Activated naive CD4-positive, alpha-beta T cell treated with anti-CD3 and anti-CD28 coated beads for 36 hours (primary cell): Measurements from ENCODE around the gene BLOC1S4. TPM values are rescaled to one million over a fixed set of nuclear protein-coding genes. Genes with fewer than 3 reads are reported as not detected.

ENCODE experiments used
- CTCF ChIA-PET: fragments of 350-600 bp; sonication (Branson Sonifier 250); formaldehyde crosslinking; loops from one replicate; lab custom pipeline; 2021; ENCODE audit warnings: antibody characterized with exemption; lab: Charles Lee
- DNase-seq: peaks from one replicate; pipeline ENCODE4 v3.0.0-alpha.2; 2020
- H3K27ac Mint-ChIP-seq: one replicate; pipeline ENCODE4 v1.8.0; 2021; ENCODE audit warnings: mild to moderate bottlenecking, mixed read lengths
- H3K27me3 Mint-ChIP-seq: one replicate; pipeline ENCODE4 v1.8.0; 2021; ENCODE audit warnings: low read depth, mixed read lengths
- H3K36me3 Mint-ChIP-seq: one replicate; pipeline ENCODE4 v1.8.0; 2021; ENCODE audit warnings: low read depth, mixed read lengths
- H3K4me1 Mint-ChIP-seq: one replicate; pipeline ENCODE4 v1.8.0; 2021; ENCODE audit warnings: low read depth, mixed read lengths
- H3K4me3 Mint-ChIP-seq: one replicate; pipeline ENCODE4 v1.8.0; 2021; ENCODE audit warnings: mild to moderate bottlenecking, moderate library complexity, mixed read lengths
- H3K9me3 Mint-ChIP-seq: one replicate; pipeline ENCODE4 v1.8.0; 2021; ENCODE audit warnings: mixed read lengths
- intact Hi-C: fragments of 100-400 bp; cut with micrococcal nuclease; formaldehyde crosslinking; loops from one replicate; pipeline ENCODE4 v1.15.1; 2023
- total RNA-seq, 2 experiments: library from RNA; stranded (reverse); gene quantifications; one replicate each; pipeline ENCODE4 v1.2.3, GENCODE V29; 2021

Gene BLOC1S4
- total RNA-seq, 2 experiments from 2014 or later = 11.0 to 11.8 TPM

- Mint-ChIP-seq H3K27me3 (no peaks in the 10 kb centered on the region), H3K4me3 (peak overlapping the region; percentile 48), H3K27ac (peak overlapping the region; percentile 94), H3K4me1 (peaks cover 60% of the 10 kb centered on the region), H3K9me3 (peaks cover 6% of the 10 kb centered on the region), H3K36me3 (peaks cover 45% of the 10 kb centered on the region)
- CTCF ChIA-PET = interaction anchor here (1.1 to 11.7 kb wide), 4 partner anchors 11 to 168 kb away, joined by 4 to 96 read pairs (median 14); partner anchors contain the start of gene S100P
- DNase-seq = peak; percentile 65
- intact Hi-C loops = loop anchor here (1.0 kb wide), 2 partner anchors 9 to 31 kb away; a partner anchor contains a TSS
Measured at GRCh38 chr4:6705646-6706045, 10.3 kb upstream of the BLOC1S4 start.

GRCh38 chr4:6706173-6706572 lies 9.8 kb upstream of the BLOC1S4 start:
- peaks cover 64% of the 10 kb centered on the region for H3K4me1 Mint-ChIP-seq
- no peak for DNase-seq
- H3K4me3 Mint-ChIP-seq = peak overlapping the region; percentile 57
- intact Hi-C loops = no loop called here
- H3K36me3 Mint-ChIP-seq = peaks cover 45% of the 10 kb centered on the region
- CTCF ChIA-PET = interaction anchor here (0.7 to 11.7 kb wide), 5 partner anchors 10 to 186 kb away, joined by 3 to 96 read pairs (median 9); a partner anchor contains a TSS
- H3K9me3 Mint-ChIP-seq = peaks cover 6% of the 10 kb centered on the region
- no peaks in the 10 kb centered on the region for H3K27me3 Mint-ChIP-seq
- H3K27ac Mint-ChIP-seq = peak overlapping the region; percentile 94

DNA sequence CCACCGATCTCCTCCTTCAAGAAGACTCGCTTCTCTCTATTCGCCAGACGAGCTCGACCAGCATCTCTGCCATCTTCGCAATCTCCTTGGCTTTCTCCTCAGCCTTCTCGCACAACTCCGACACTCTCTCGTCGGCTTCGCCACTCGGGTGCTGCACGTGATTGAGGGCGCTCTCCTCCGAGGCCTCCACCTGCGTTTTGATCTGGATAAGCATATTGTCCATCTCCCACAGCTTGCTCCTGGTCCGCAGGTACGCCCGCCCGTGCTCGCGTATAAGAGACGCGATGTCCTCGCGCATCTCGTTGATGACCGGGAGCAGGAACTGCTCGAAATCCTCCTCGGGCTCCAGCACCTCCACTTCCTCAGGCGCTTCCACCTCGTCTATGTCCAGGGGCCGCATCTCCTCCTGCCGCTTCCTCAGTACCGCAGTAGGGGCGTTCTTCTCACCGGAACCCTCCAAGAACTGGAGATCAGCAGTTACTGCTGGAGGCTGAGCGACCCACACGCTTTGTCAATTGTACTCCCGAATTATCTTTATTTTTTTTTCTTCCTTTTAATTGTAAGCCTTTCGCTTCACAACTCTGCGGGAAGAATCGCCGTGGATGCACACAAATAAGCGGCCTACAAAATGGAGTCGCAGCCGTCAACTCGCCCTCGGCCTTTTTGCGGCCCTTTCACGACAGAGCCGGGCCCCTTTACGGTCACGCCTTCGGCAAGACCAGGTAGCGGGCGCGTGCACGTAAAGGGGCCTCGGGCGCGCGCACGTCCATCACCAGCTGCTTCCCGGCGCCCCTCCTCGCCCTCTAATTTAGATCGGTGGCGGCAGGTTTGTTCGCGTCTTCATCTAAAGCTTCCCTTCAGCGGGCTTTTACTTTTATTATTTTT lies 6.5 kb upstream of the BLOC1S4 start, which contains the start of gene MRFAP1L1:
TSS of gene MRFAP1L1 (minus strand) at position 636 of the 885 bp plus-strand sequence. CDS start at position 400, 236 bp downstream.
- no peaks in the 10 kb centered on the region for H3K27me3 Mint-ChIP-seq
- H3K36me3 Mint-ChIP-seq = peaks cover 35% of the 10 kb centered on the region
- H3K9me3 Mint-ChIP-seq = peaks cover 4% of the 10 kb centered on the region
- CTCF ChIA-PET = interaction anchor here (0.7 to 11.7 kb wide), 4 partner anchors 14 to 163 kb away, joined by 3 to 96 read pairs (median 7); a partner anchor contains a TSS
- DNase-seq = peak; percentile 98
- H3K4me3 Mint-ChIP-seq = peak within 1 kb of the TSS; percentile 98
- intact Hi-C loops = loop anchor here (1.0 to 2.0 kb wide), 5 partner anchors 8 to 73 kb away; partner anchors contain the start of genes KIAA0232 and MRFAP1
- peak within 1 kb of the TSS; percentile 98 for H3K27ac Mint-ChIP-seq
- H3K4me1 Mint-ChIP-seq = peaks cover 49% of the 10 kb centered on the region

GRCh38 chr4:6710282-6710681 lies 5.7 kb upstream of the BLOC1S4 start:
- peak overlapping the region; percentile 98 for H3K27ac Mint-ChIP-seq
- CTCF ChIA-PET = interaction anchor here (0.7 to 11.7 kb wide), 3 partner anchors 19 to 163 kb away, joined by 3 to 96 read pairs (median 5); a partner anchor contains a TSS
- peak overlapping the region; percentile 98 for H3K4me3 Mint-ChIP-seq
- H3K27me3 Mint-ChIP-seq = no peaks in the 10 kb centered on the region
- H3K4me1 Mint-ChIP-seq = peaks cover 45% of the 10 kb centered on the region
- H3K36me3 Mint-ChIP-seq = peaks cover 28% of the 10 kb centered on the region
- peaks cover 3% of the 10 kb centered on the region for H3K9me3 Mint-ChIP-seq
- DNase-seq = no peak
- intact Hi-C loops = no loop called here

DNA sequence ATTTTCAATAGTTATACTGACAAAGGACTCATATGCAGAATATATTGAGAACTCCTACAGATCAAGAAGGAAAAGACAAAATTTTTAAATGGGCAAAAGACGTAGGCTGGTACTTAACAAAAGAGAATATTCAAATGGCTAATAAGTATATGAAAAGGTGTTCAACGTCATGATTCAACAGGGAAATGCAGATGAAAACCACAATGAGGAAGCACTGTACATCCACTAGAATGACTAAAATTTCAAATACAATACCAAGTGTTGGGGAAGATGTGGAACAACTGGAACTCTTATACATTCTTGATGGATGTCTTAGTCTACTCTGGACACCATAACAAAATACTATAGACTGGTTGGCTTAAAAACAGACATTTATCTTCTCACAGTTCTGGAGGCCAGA lies 5.0 kb upstream of the BLOC1S4 start:
- intact Hi-C loops = no loop called here
- DNase-seq = no peak
- H3K4me1 Mint-ChIP-seq = peaks cover 43% of the 10 kb centered on the region
- CTCF ChIA-PET = interaction anchor here (11.7 kb wide), 1 partner anchor 35 kb away, joined by 96 read pairs; a partner anchor contains a TSS
- H3K36me3 Mint-ChIP-seq = peaks cover 27% of the 10 kb centered on the region
- H3K27ac Mint-ChIP-seq = no peak overlapping the region
- H3K9me3 Mint-ChIP-seq = no peaks in the 10 kb centered on the region
- H3K4me3 Mint-ChIP-seq = no peak overlapping the region
- H3K27me3 Mint-ChIP-seq = no peaks in the 10 kb centered on the region

DNA sequence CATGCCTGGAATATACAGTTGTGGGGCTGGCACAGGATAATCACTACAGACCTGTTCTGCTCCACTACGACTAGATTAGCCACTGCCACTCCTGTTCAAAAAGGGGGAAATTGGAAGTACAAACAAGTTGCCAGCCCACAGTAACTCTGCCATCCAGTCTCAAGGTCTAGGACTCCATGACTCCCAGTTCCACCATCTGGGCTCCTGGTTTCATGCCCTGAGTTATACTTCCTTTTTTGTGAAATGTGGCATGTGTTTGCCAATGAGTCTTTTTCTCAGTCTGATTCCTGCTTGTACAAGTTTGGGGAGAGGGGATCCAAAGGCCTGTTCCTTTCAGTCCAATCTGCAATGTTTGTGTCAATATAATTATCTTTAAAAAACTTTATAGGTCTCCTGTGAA lies 1.0 kb upstream of the BLOC1S4 start:
- Mint-ChIP-seq H3K27me3 (no peaks in the 10 kb centered on the region), H3K4me1 (peaks cover 32% of the 10 kb centered on the region), H3K9me3 (no peaks in the 10 kb centered on the region), H3K4me3 (peak overlapping the region; percentile 25), H3K36me3 (peaks cover 2% of the 10 kb centered on the region), H3K27ac (no peak overlapping the region)
- DNase-seq = no peak
- intact Hi-C loops = loop anchor here (5.0 kb wide), 1 partner anchor 143 kb away; no protein-coding TSS in a partner anchor
- CTCF ChIA-PET = interaction anchor here (0.7 to 5.5 kb wide), 2 partner anchors 25 to 40 kb away, joined by 3 to 33 read pairs; no protein-coding TSS in a partner anchor

DNA sequence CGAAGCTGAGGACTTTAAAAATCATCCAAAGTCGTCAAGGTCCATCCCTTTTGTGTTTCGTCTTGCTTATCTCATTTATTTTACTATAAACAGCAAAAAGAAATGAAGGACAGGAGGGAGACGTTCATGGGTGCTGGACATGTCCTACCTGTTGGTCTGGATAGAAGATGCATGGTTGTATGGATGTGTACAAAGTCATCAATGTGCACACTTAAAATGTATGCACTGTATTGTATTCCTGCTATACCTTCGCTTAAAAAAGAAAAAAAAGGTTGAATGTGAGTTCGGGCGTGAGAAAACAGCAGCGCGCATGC lies 313 bp upstream of the BLOC1S4 start:
- H3K9me3 Mint-ChIP-seq = no peaks in the 10 kb centered on the region
- peaks cover 32% of the 10 kb centered on the region for H3K4me1 Mint-ChIP-seq
- no peaks in the 10 kb centered on the region for H3K27me3 Mint-ChIP-seq
- H3K4me3 Mint-ChIP-seq = peak overlapping the region; percentile 96
- CTCF ChIA-PET = interaction anchor here (0.5 to 7.0 kb wide), 3 partner anchors 24 to 158 kb away, joined by 3 to 179 read pairs (median 33); no protein-coding TSS in a partner anchor
- DNase-seq = no peak
- peaks cover 2% of the 10 kb centered on the region for H3K36me3 Mint-ChIP-seq
- peak overlapping the region; percentile 95 for H3K27ac Mint-ChIP-seq
- intact Hi-C loops = loop anchor here (1.0 to 5.0 kb wide), 7 partner anchors 41 to 353 kb away; partner anchors contain the start of genes GRPEL1, MRFAP1 and TADA2B

DNA sequence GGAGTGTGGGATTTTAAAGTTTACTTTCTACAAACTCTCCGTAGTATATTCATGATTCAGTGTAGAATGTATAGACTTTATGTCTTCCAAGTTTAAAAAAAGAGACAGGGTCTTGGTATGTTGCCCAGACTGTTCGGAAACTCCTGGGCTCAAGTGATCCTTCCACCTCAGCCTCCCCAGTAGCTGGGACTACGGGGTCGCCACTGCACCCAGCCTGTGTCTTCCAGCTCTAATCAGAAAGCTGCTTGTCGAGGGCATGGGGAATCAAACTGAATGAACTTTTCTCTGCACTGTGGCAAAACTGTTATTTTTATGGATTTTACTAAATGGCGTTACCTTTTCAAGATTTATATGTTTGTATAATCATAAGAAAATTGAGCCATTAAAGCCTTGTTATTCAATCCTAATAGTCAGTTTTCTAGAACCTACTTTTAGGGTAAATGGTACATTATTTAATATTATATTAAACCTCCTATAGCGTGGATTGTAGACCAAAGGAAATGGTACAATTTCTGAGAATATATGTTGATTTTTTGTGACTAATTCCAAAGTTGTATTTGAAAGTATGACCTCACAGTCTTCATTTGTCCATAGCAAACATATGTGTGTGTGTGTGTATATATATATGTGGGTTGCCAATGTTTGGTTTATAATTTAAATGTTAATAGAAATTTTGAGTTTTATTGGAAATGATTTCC lies 1.1 kb downstream of the BLOC1S4 start:
- Mint-ChIP-seq H3K4me3 (peak overlapping the region; percentile 96), H3K27ac (peak overlapping the region; percentile 81), H3K9me3 (no peaks in the 10 kb centered on the region), H3K36me3 (peaks cover 2% of the 10 kb centered on the region), H3K27me3 (no peaks in the 10 kb centered on the region), H3K4me1 (peaks cover 24% of the 10 kb centered on the region)
- intact Hi-C loops = loop anchor here (1.0 to 5.0 kb wide), 8 partner anchors 8 to 351 kb away; partner anchors contain the start of genes GRPEL1, MRFAP1, MRFAP1L1 and TADA2B
- CTCF ChIA-PET = interaction anchor here (0.7 to 7.0 kb wide), 15 partner anchors 9 to 356 kb away, joined by 3 to 179 read pairs (median 4); partner anchors contain the start of gene TADA2B
- DNase-seq = no peak

GRCh38 chr4:6718932-6719610 lies 3.1 kb downstream of the BLOC1S4 start:
- H3K4me3 Mint-ChIP-seq = peak overlapping the region; percentile 26
- intact Hi-C loops = loop anchor here (5.0 kb wide), 1 partner anchor 147 kb away; no protein-coding TSS in a partner anchor
- CTCF ChIA-PET = interaction anchor here (0.7 to 7.0 kb wide), 17 partner anchors 12 to 351 kb away, joined by 3 to 179 read pairs (median 4); no protein-coding TSS in a partner anchor
- DNase-seq = no peak
- no peak overlapping the region for H3K27ac Mint-ChIP-seq
- H3K27me3 Mint-ChIP-seq = no peaks in the 10 kb centered on the region
- no peaks in the 10 kb centered on the region for H3K9me3 Mint-ChIP-seq
- H3K4me1 Mint-ChIP-seq = peaks cover 24% of the 10 kb centered on the region
- peaks cover 2% of the 10 kb centered on the region for H3K36me3 Mint-ChIP-seq

- Mint-ChIP-seq H3K27me3 (no peaks in the 10 kb centered on the region), H3K36me3 (peaks cover 2% of the 10 kb centered on the region), H3K4me1 (peaks cover 24% of the 10 kb centered on the region), H3K27ac (no peak overlapping the region), H3K4me3 (no peak overlapping the region), H3K9me3 (no peaks in the 10 kb centered on the region)
- intact Hi-C loops = loop anchor here (1.0 to 5.0 kb wide), 4 partner anchors 147 to 351 kb away; no protein-coding TSS in a partner anchor
- DNase-seq = no peak
- CTCF ChIA-PET = interaction anchor here (0.7 to 7.0 kb wide), 24 partner anchors 11 to 351 kb away, joined by 3 to 179 read pairs (median 4); no protein-coding TSS in a partner anchor
Measured at GRCh38 chr4:6719611-6720179, 3.7 kb downstream of the BLOC1S4 start.
